PC-3 (cell line): Measurements from ENCODE around the gene PDGFRA. TPM values are rescaled to one million over a fixed set of nuclear protein-coding genes. Genes with fewer than 3 reads are reported as not detected.

ENCODE experiments used
- ATAC-seq: fragments of 200-7000 bp; cut with Tn5 transposase; 2 replicates; pipeline ENCODE4 v1.9.1; 2020; ENCODE audit warnings: mild to moderate bottlenecking, moderate library complexity
- BruUV-seq: library from RNA; stranded (reverse); fragments of 400-500 nt; replicated peaks from 2 replicates; lab custom pipeline; 2021; lab: Mats Ljungman, UMichigan
- CTCF ChIA-PET: fragments of 300-600 bp; sonication (Branson Sonifier 250); formaldehyde crosslinking; loops from one replicate; lab custom pipeline; 2022; ENCODE audit warnings: antibody characterized with exemption; lab: Charles Lee
- POLR2A ChIA-PET: fragments of 300-600 bp; sonication (Branson Sonifier 250); formaldehyde crosslinking; loops from one replicate; lab custom pipeline; 2022; ENCODE audit warnings: antibody characterized with exemption; ENCODE audit not compliant: unreplicated experiment; lab: Charles Lee
- DNase-seq: peaks from one replicate; pipeline ENCODE4 v3.0.0-alpha.2; 2015
- H2AFZ ChIP-seq: fragments of 300-600 bp; sonication (generic); 2 replicates; pipeline ENCODE4 v1.6.0; 2016; ENCODE audit warnings: antibody characterized with exemption, low read length
- H3F3A ChIP-seq: fragments of 300-600 bp; sonication (generic); one replicate; pipeline ENCODE4 v1.6.0; 2017; ENCODE audit warnings: antibody characterized with exemption, low read length, control low read depth, mild to moderate bottlenecking; ENCODE audit not compliant: unreplicated experiment
- H3K27ac ChIP-seq: fragments of 300-600 bp; sonication (generic); 2 replicates; pipeline ENCODE4 v1.5.1; 2016; ENCODE audit warnings: mild to moderate bottlenecking, low read length
- H3K27me3 ChIP-seq: fragments of 300-600 bp; sonication (generic); 2 replicates; pipeline ENCODE4 v1.6.1; 2016; ENCODE audit warnings: low read length, mixed read lengths
- H3K36me3 ChIP-seq: fragments of 300-600 bp; sonication (generic); 2 replicates; pipeline ENCODE4 v1.6.1; 2016; ENCODE audit warnings: low read depth, mixed run types, low read length, mixed read lengths
- H3K4me1 ChIP-seq: fragments of 300-600 bp; sonication (generic); 2 replicates; pipeline ENCODE4 v1.5.1; 2016; ENCODE audit warnings: low read length; ENCODE audit not compliant: insufficient read depth
- H3K4me2 ChIP-seq: fragments of 300-600 bp; sonication (generic); 2 replicates; pipeline ENCODE4 v1.6.0; 2016; ENCODE audit warnings: low read length
- H3K4me3 ChIP-seq: fragments of 300-600 bp; sonication (generic); 2 replicates; pipeline ENCODE4 v1.5.1; 2016; ENCODE audit warnings: mild to moderate bottlenecking, low read length, mixed read lengths
- H3K79me2 ChIP-seq: fragments of 300-600 bp; sonication (generic); 2 replicates; pipeline ENCODE4 v1.6.1; 2017; ENCODE audit warnings: low read length, mixed read lengths
- H3K9ac ChIP-seq: fragments of 300-600 bp; sonication (generic); 2 replicates; pipeline ENCODE4 v1.6.0; 2016; ENCODE audit warnings: mild to moderate bottlenecking, low read length
- H3K9me2 ChIP-seq: fragments of 300-600 bp; sonication (generic); replicated peaks from 2 replicates; pipeline ENCODE4 v1.6.1; 2016; ENCODE audit warnings: mixed run types, low read length, mixed read lengths
- H3K9me3 ChIP-seq: fragments of 300-600 bp; sonication (generic); 2 replicates; pipeline ENCODE4 v1.6.1; 2016; ENCODE audit warnings: low read length, mixed read lengths
- H4K20me1 ChIP-seq: fragments of 300-600 bp; sonication (generic); 2 replicates; pipeline ENCODE4 v1.6.1; 2016; ENCODE audit warnings: low read length, mixed read lengths
- EZH2 ChIP-seq: fragments of 300-600 bp; sonication (generic); IDR thresholded peaks from one replicate; pipeline ENCODE4 v1.6.1; 2017; ENCODE audit warnings: antibody characterized with exemption, mild to moderate bottlenecking, low read length; ENCODE audit not compliant: unreplicated experiment
- EZH2phosphoT487 ChIP-seq: fragments of 300-600 bp; sonication (generic); IDR thresholded peaks from 2 replicates; pipeline ENCODE4 v1.6.1; 2018; ENCODE audit warnings: mild to moderate bottlenecking, antibody characterized with exemption, low read length, borderline replicate concordance
- intact Hi-C: fragments of 100-400 bp; cut with micrococcal nuclease; formaldehyde crosslinking; loops from 2 replicates; pipeline ENCODE4 v1.9.0; 2023
- total RNA-seq: library from RNA; depleted of rRNA; stranded (reverse); fragments of >200 nt; gene quantifications from 2 replicates; pipeline ENCODE4 v1.2.3, GENCODE V29; 2014
- TF ChIP-seq, protein P1 (sequence below): fragments of 300-600 bp; sonication (generic); conservative IDR thresholded peaks from 2 replicates; pipeline ENCODE4 v1.5.1; 2017; ENCODE audit warnings: antibody characterized with exemption, low read depth, mild to moderate bottlenecking, low read length

PDGFRA gene
- total RNA-seq, 1 experiment from 2014 or later: 1.1 TPM

DNA sequence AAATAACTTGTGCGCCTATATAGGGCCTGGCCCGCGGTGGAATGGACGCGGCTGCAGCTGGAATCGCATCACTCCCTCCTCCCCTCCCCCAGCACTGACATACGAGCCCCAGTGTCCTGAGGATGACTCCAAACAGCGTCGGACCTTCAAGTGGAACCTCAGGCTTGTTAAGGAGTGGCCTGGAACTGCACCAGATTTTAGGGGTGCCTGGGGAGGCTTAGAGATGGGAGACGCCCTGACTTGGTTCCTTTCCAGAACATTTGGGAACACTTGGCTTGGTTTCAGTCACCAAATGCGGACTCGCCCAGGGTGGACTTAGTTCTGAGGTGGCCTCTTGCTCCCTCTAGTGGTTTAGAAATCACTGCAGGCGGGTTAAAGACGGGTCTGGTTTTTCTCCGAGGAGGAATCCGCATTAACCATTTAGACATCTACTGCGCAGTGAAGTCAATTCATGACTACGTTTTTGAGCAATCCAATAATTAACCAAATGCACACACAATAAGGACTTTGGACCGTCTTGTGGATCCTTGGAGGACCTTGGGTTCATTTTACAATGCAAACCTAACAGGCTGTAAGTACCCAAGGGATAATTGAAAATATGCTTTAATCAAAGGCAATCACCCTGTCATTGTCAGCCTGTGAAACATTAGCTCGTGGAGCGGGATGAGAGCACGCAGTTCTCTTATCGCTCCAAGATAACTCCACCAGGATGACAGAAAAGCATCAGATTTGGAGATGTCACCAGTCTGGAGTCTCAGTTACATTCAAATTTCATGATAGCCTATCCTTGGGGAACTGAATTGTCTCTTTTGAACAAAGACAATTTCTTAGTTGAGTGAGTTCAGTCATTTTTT, 11.2 kb upstream of the PDGFRA start:
- Histone ChIP-seq H3K79me2 (no peaks in the 10 kb centered on the region), H3K4me1 (0 out of 2 replicates have a peak, but pooled peaks cover 4% of the 10 kb centered on the region), H3F3A (no peaks in the 10 kb centered on the region), H3K27me3 (no peaks in the 10 kb centered on the region), H3K27ac (no peak overlapping the region), H3K4me3 (peak overlapping the region; percentile 70), H3K36me3 (no peaks in the 10 kb centered on the region), H3K9me3 (no peaks in the 10 kb centered on the region), H4K20me1 (no peaks in the 10 kb centered on the region), H3K4me2 (peak overlapping the region; percentile 79), H3K9ac (peak overlapping the region; percentile 18), H3K9me2 (no peaks in the 10 kb centered on the region), H2AFZ (peak overlapping the region; percentile 85)
- ChIA-PET CTCF (interaction anchor here (0.6 to 1.9 kb wide), 4 partner anchors 16 to 309 kb away, joined by 4 to 12 read pairs (median 6); no protein-coding TSS in a partner anchor), POLR2A (interaction anchor here (0.6 kb wide), 1 partner anchor 1985 kb away, joined by 3 read pairs; no protein-coding TSS in a partner anchor)
- TF ChIP-seq EZH2phosphoT487: no peak
- TF ChIP-seq EZH2: no peak
- TF ChIP-seq, protein P1, sequence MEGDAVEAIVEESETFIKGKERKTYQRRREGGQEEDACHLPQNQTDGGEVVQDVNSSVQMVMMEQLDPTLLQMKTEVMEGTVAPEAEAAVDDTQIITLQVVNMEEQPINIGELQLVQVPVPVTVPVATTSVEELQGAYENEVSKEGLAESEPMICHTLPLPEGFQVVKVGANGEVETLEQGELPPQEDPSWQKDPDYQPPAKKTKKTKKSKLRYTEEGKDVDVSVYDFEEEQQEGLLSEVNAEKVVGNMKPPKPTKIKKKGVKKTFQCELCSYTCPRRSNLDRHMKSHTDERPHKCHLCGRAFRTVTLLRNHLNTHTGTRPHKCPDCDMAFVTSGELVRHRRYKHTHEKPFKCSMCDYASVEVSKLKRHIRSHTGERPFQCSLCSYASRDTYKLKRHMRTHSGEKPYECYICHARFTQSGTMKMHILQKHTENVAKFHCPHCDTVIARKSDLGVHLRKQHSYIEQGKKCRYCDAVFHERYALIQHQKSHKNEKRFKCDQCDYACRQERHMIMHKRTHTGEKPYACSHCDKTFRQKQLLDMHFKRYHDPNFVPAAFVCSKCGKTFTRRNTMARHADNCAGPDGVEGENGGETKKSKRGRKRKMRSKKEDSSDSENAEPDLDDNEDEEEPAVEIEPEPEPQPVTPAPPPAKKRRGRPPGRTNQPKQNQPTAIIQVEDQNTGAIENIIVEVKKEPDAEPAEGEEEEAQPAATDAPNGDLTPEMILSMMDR: peak; percentile 98
- DNase-seq (peak; percentile 94), ATAC-seq (peak; percentile 90)
- no TSS peak for BruUV-seq
- intact Hi-C loops: loop anchor here (1.0 to 5.0 kb wide), 5 partner anchors 126 to 310 kb away; partner anchors contain the start of gene CHIC2

DNA sequence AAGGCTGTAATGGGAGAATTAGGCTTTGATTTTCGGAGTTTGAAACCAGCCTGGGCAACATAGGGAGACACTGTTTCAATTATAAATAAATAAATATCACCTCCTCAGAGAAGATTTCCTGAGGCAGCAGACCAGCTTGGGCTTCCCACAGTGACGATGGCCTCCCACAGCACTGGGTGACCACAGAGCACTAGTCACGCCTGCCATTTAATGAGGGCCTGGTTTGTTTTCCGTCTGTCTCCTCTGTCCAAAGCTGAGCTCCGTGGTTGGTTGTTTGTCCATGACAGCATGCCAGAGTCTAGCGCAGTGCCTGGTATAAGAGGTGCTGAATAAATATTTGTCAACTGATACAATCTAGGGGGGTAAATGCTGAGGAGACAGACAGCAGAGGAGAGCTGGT, 10.4 kb upstream of the PDGFRA start:
- H3K9me3 ChIP-seq: no peaks in the 10 kb centered on the region
- H3K4me1 ChIP-seq: 0 out of 2 replicates have a peak, but pooled peaks cover 4% of the 10 kb centered on the region
- BruUV-seq: no TSS peak
- no peak for TF ChIP-seq EZH2
- TF ChIP-seq EZH2phosphoT487: no peak
- TF ChIP-seq, protein P1: no peak
- no peak overlapping the region for H3K4me2 ChIP-seq
- DNase-seq (no peak), ATAC-seq (no peak)
- POLR2A ChIA-PET: no interaction called here
- H3K9ac ChIP-seq: no peak overlapping the region
- H4K20me1 ChIP-seq: no peaks in the 10 kb centered on the region
- H3K27ac ChIP-seq: no peak overlapping the region
- no peaks in the 10 kb centered on the region for H3K36me3 ChIP-seq
- H2AFZ ChIP-seq: no peak overlapping the region
- H3K79me2 ChIP-seq: no peaks in the 10 kb centered on the region
- intact Hi-C loops: loop anchor here (1.0 to 5.0 kb wide), 4 partner anchors 126 to 310 kb away; partner anchors contain the start of gene CHIC2
- CTCF ChIA-PET: interaction anchor here (0.6 to 1.9 kb wide), 5 partner anchors 11 to 310 kb away, joined by 3 to 12 read pairs (median 6); no protein-coding TSS in a partner anchor
- no peak overlapping the region for H3K4me3 ChIP-seq
- no peaks in the 10 kb centered on the region for H3F3A ChIP-seq
- no peaks in the 10 kb centered on the region for H3K27me3 ChIP-seq
- no peaks in the 10 kb centered on the region for H3K9me2 ChIP-seq
